Subcutaneous adipose tissue (tissue), 4 donors: ENCODE results near the gene CD209. TPM values are rescaled to one million over a fixed set of nuclear protein-coding genes. Genes with fewer than 3 reads are reported as not detected.

ENCODE experiments used
- CTCF ChIP-seq: fragments of 450-650 bp; IDR thresholded peaks from one replicate; pipeline ENCODE4 v1.5.1; 2016; ENCODE audit warnings: low read depth, mild to moderate bottlenecking, control low read depth, antibody characterized with exemption, moderate library complexity
- total RNA-seq, 4 donors: library from RNA; depleted of rRNA; stranded (reverse); fragments of >200 nt; gene quantifications; one replicate each; pipeline ENCODE4 v1.1.0, GENCODE V29; 2016

CD209 gene
- total RNA-seq: 10 to 100 TPM; 17.5 to 24.8 (median 21.8) TPM

- TF ChIP-seq CTCF: no peak
Observed at GRCh38 chr19:7746903-7747884, at the start of gene CD209. TSS of gene CD209 (minus strand) at chr19:7747534. CDS start at chr19:7747511, 23 bp downstream.

DNA sequence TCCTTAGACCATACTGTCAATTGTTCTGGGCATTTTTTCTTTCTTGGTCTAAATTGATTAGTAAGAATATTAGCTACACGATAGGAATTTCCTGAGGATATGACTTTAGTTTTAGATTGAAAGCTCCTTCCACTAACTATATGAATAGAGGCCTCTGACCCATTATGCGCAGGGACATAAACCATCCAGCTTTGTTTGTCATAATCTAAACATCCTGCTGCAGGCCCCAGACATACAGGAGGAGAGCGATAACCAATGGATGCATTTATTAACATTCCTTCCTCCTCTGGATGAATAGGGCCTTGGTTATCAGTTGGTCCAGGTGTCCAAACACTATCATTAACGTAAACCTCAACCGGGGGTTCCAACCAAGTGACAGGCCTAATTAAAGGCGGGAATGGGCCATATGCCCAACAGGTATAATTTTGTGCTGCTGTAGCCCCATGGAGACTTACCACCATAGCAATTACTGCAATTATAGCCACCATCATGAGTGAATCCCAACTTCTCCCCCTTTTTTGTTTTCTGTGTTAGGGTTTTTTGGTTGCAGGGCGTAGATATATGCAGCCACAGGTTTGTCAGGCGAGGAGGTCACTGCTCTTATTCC, 48.3 kb upstream of the CD209 start:
- TF ChIP-seq CTCF: no peak

DNA sequence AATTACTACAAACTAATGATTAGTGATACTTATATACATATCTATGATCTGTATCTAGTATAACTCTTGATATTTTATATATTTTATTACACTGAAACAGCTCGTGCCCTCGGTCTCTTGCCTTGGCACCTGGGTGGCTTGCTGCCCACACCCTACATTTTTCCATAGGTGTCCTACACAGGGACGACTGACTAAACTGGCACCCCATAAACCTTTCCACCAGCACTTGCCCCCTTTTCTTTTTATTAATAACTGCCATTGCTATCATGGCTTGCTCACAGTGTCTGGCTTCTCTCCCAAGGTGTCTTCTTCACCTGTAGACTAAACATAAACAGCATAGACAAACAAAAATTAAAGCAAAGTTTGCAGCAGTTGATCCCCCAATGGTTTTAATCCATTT, 46.2 kb upstream of the CD209 start:
- TF ChIP-seq CTCF: no peak

GRCh38 chr19:7792281-7792680, 44.9 kb upstream of the CD209 start:
- TF ChIP-seq CTCF: no peak

- no peak for TF ChIP-seq CTCF
Observed at GRCh38 chr19:7790416-7790815, 43.1 kb upstream of the CD209 start.

GRCh38 chr19:7789447-7789846, 42.1 kb upstream of the CD209 start:
- no peak for TF ChIP-seq CTCF

DNA sequence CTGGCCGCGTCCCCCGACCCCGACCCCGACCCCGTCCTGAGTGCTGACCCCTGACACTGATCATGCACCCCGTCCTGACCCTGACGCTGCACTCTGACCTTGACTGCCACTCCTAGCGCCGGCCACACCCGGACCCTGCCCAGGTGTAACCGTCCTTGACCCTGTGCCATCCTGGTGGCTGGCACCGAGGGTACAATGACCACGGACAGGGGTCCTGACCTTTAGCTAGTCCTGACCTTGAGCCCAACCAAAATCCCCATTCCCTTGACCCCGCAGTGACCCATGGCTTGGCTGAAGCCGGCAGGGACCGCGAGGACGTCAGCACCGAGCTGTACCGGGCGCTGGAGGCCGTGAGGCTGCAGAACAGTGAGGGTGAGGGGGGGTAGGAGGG, 41.6 kb upstream of the CD209 start:
- TF ChIP-seq CTCF: no peak
